OCI-LY1 (cell line): Measurements from ENCODE around the gene NAV3.

Experiments
- H2AFZ ChIP-seq: fragments of 200-600 bp; sonication (generic), shearing (Covaris generic); 2 replicates; pipeline ENCODE4 v1.6.0; 2014; ENCODE audit warnings: antibody characterized with exemption, mild to moderate bottlenecking, low read length
- H3F3A ChIP-seq: fragments of 200-600 bp; sonication (generic), shearing (Covaris generic); 2 replicates; pipeline ENCODE4 v1.6.0; 2014; ENCODE audit warnings: mild to moderate bottlenecking, antibody characterized with exemption, low read length, moderate library complexity; ENCODE audit not compliant: insufficient read depth
- H3K27ac ChIP-seq: fragments of 200-600 bp; sonication (generic); 2 replicates; pipeline ENCODE4 v1.5.1; 2014; ENCODE audit warnings: low read length, mixed run types, mild to moderate bottlenecking, low read depth; ENCODE audit not compliant: poor library complexity, severe bottlenecking
- H3K27me3 ChIP-seq: fragments of 200-600 bp; sonication (generic); 2 replicates; pipeline ENCODE4 v1.6.0; 2014; ENCODE audit warnings: antibody characterized with exemption, mild to moderate bottlenecking, low read length, moderate library complexity; ENCODE audit not compliant: insufficient read depth
- H3K36me3 ChIP-seq: fragments of 200-600 bp; sonication (generic); 2 replicates; pipeline ENCODE4 v1.6.1; 2014; ENCODE audit warnings: mild to moderate bottlenecking, antibody characterized with exemption, low read length, moderate library complexity, mixed read lengths; ENCODE audit not compliant: insufficient read depth
- H3K4me1 ChIP-seq: fragments of 200-600 bp; sonication (generic); 2 replicates; pipeline ENCODE4 v1.5.1; 2014; ENCODE audit warnings: mild to moderate bottlenecking, low read length, moderate library complexity; ENCODE audit not compliant: insufficient read depth, severe bottlenecking
- H3K4me2 ChIP-seq: fragments of 200-600 bp; sonication (generic), shearing (Covaris generic); 2 replicates; pipeline ENCODE4 v1.6.1; 2014; ENCODE audit warnings: low read length
- H3K4me3 ChIP-seq: fragments of 200-600 bp; sonication (generic); 2 replicates; pipeline ENCODE4 v1.5.1; 2014; ENCODE audit warnings: low read length, low read depth, mild to moderate bottlenecking, mixed read lengths; ENCODE audit not compliant: poor library complexity, severe bottlenecking
- H3K79me2 ChIP-seq: fragments of 200-600 bp; shearing (Covaris generic); 2 replicates; pipeline ENCODE4 v1.6.1; 2016; ENCODE audit warnings: mixed run types, low read length, mixed read lengths; ENCODE audit not compliant: insufficient read depth
- H3K9ac ChIP-seq: fragments of 200-600 bp; sonication (generic), shearing (Covaris generic); 2 replicates; pipeline ENCODE4 v1.6.1; 2014; ENCODE audit warnings: mild to moderate bottlenecking, low read length, mixed read lengths
- H3K9me2 ChIP-seq: fragments of 200-600 bp; sonication (generic), shearing (Covaris generic); 2 replicates; pipeline ENCODE4 v1.6.1; 2014; ENCODE audit warnings: low read depth, mild to moderate bottlenecking, low read length, mixed read lengths
- H3K9me3 ChIP-seq: fragments of 200-600 bp; shearing (Covaris generic); 2 replicates; pipeline ENCODE4 v1.6.1; 2014; ENCODE audit warnings: low read length, mixed read lengths
- H4K20me1 ChIP-seq: fragments of 200-600 bp; sonication (generic), shearing (Covaris generic); 2 replicates; pipeline ENCODE4 v1.6.0; 2016; ENCODE audit warnings: mild to moderate bottlenecking, low read length; ENCODE audit not compliant: insufficient read depth
- EZH2 ChIP-seq: fragments of 200-600 bp; sonication (generic), shearing (Covaris generic); IDR thresholded peaks from 2 replicates; pipeline ENCODE4 v1.8.0; 2017; ENCODE audit warnings: borderline replicate concordance, mixed run types, mild to moderate bottlenecking, antibody characterized with exemption, low read length, moderate library complexity, mixed read lengths
- TF ChIP-seq, protein P1 (sequence below): fragments of 200-600 bp; sonication (generic), shearing (Covaris generic); IDR thresholded peaks from 2 replicates; pipeline ENCODE4 v1.5.1; 2017; ENCODE audit warnings: mild to moderate bottlenecking, antibody characterized with exemption, low read length, moderate library complexity, mixed read lengths

NAV3 gene

GRCh38 chr12:77895699-77896098, 65.0 kb downstream of the NAV3 start:
- Histone ChIP-seq H3K9me2 (no peaks in the 10 kb centered on the region), H3F3A (no peaks in the 10 kb centered on the region), H3K36me3 (no peaks in the 10 kb centered on the region), H3K4me2 (peak overlapping the region; percentile 30), H3K9me3 (no peaks in the 10 kb centered on the region), H3K4me3 (no peak overlapping the region), H3K79me2 (no peaks in the 10 kb centered on the region), H3K9ac (no peak overlapping the region), H3K27ac (peak overlapping the region; percentile 75), H4K20me1 (no peaks in the 10 kb centered on the region), H2AFZ (no peak overlapping the region; the same call in 1 of the 2 replicates), H3K27me3 (no peaks in the 10 kb centered on the region), H3K4me1 (peaks cover 64% of the 10 kb centered on the region)
- no peak for TF ChIP-seq EZH2
- TF ChIP-seq, protein P1, sequence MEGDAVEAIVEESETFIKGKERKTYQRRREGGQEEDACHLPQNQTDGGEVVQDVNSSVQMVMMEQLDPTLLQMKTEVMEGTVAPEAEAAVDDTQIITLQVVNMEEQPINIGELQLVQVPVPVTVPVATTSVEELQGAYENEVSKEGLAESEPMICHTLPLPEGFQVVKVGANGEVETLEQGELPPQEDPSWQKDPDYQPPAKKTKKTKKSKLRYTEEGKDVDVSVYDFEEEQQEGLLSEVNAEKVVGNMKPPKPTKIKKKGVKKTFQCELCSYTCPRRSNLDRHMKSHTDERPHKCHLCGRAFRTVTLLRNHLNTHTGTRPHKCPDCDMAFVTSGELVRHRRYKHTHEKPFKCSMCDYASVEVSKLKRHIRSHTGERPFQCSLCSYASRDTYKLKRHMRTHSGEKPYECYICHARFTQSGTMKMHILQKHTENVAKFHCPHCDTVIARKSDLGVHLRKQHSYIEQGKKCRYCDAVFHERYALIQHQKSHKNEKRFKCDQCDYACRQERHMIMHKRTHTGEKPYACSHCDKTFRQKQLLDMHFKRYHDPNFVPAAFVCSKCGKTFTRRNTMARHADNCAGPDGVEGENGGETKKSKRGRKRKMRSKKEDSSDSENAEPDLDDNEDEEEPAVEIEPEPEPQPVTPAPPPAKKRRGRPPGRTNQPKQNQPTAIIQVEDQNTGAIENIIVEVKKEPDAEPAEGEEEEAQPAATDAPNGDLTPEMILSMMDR, result no peak

- peak overlapping the region; percentile 66; the same call in 1 of the 2 replicates for H2AFZ ChIP-seq
- no peaks in the 10 kb centered on the region for H3K4me1 ChIP-seq
- H3K36me3 ChIP-seq, result no peaks in the 10 kb centered on the region; the same call in 1 of the 2 replicates
- no peak for TF ChIP-seq EZH2
- TF ChIP-seq, protein P1, result no peak
- H3K27me3 ChIP-seq, result no peaks in the 10 kb centered on the region
- H3K9me2 ChIP-seq, result no peaks in the 10 kb centered on the region
- H3K4me2 ChIP-seq, result no peak overlapping the region
- no peak overlapping the region for H3K27ac ChIP-seq
- H3K9me3 ChIP-seq, result 0 out of 2 replicates have a peak, but pooled peaks cover 8% of the 10 kb centered on the region
- H3K9ac ChIP-seq, result no peak overlapping the region
- H3F3A ChIP-seq, result no peaks in the 10 kb centered on the region
- no peaks in the 10 kb centered on the region for H3K79me2 ChIP-seq
- no peak overlapping the region for H3K4me3 ChIP-seq
- H4K20me1 ChIP-seq, result no peaks in the 10 kb centered on the region
These were observed 77.2 kb downstream of the NAV3 start for GRCh38 chr12:77907936-77908335.

- 0 out of 2 replicates have a peak, but pooled peaks cover 8% of the 10 kb centered on the region for H3K9me3 ChIP-seq
- TF ChIP-seq, protein P1, result peak; percentile 53; the same call in 1 of the 2 replicates
- no peak for TF ChIP-seq EZH2
- no peak overlapping the region; the same call in 1 of the 2 replicates for H2AFZ ChIP-seq
- no peaks in the 10 kb centered on the region for H3K27me3 ChIP-seq
- no peaks in the 10 kb centered on the region for H3K9me2 ChIP-seq
- H3K36me3 ChIP-seq, result no peaks in the 10 kb centered on the region; the same call in 1 of the 2 replicates
- no peak overlapping the region for H3K27ac ChIP-seq
- H4K20me1 ChIP-seq, result no peaks in the 10 kb centered on the region
- H3K4me1 ChIP-seq, result peaks cover 15% of the 10 kb centered on the region
- H3K4me2 ChIP-seq, result no peak overlapping the region
- no peaks in the 10 kb centered on the region for H3F3A ChIP-seq
- H3K79me2 ChIP-seq, result no peaks in the 10 kb centered on the region
- no peak overlapping the region for H3K4me3 ChIP-seq
- no peak overlapping the region for H3K9ac ChIP-seq
These were observed 83.4 kb downstream of the NAV3 start for GRCh38 chr12:77914081-77914488.
